NCI-H187 (cell line): Measurements from ENCODE around the gene MAPRE2.
A peak's percentile ranks its signal among the peaks of the same experiment; 100 is the strongest.
"Not testable (repeated sequence)": the region's sequence is repeated elsewhere in the genome, so short reads cannot be mapped to it uniquely, and the experiment has no call there.

ENCODE experiments used
- DNase-seq, 2 experiments: peaks; one replicate each; lab custom pipeline; 2025; lab: John Stamatoyannopoulos, UW

Gene MAPRE2

GRCh38 chr18:35153609-35154272 lies 112.5 kb downstream of the MAPRE2 start:
- no peak for DNase-seq

- no peak for DNase-seq
These were observed 114.3 kb downstream of the MAPRE2 start for GRCh38 chr18:35155398-35156117.

GRCh38 chr18:35157181-35157580 lies 116.0 kb downstream of the MAPRE2 start:
- no peak for DNase-seq

DNA sequence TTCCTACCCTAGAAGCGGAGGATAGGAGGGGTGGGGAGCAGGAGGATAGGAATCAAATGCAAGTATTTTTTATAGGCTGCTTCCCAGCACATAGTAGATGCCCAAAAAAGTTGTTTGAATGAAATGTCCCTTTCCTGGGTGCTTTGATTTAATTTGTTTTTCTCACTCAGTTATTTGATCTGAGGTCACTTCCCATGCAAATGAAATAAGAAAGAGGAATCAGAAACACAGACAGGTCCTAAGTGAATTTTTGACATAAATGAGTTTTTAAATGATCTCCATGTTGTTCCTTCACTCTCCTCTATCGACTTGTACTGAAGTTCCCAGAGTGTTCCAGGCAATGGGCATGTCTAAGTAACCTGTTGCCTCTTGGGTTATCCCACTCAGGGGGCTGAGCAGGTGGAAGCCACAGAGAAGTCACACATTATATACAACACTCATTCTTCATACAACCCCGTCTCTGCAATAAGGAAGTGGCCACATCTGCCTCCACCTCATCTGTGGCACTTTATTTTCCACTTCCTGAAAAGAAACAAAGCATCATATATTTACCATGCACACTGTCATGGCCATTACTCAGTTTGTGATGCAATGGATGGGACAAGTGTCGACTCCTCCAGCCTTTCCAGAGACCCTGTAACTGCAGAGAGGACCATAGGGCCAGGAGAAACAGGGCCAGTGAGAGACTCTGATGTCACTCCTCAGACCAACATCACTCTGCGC lies 117.7 kb downstream of the MAPRE2 start:
- DNase-seq: no peak

DNA sequence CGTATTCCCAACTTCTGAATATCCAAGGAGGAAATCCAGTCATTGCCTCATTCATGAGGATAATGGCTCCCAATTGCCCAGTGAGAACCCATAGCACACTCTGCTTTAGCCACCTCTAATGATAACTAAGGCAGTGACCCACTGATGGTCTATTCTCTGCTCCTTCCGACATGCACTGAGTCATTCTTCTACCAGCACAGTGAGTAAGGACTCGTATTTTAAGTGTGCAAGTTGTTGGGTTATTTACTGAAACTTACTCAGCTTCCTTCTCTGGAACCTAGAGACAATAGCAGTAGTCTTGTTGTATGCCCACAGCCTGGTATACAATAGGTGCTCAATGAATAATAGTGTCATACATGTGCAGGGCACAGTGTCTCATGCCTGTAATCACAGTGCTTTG lies 118.6 kb downstream of the MAPRE2 start:
- DNase-seq: no peak

DNA sequence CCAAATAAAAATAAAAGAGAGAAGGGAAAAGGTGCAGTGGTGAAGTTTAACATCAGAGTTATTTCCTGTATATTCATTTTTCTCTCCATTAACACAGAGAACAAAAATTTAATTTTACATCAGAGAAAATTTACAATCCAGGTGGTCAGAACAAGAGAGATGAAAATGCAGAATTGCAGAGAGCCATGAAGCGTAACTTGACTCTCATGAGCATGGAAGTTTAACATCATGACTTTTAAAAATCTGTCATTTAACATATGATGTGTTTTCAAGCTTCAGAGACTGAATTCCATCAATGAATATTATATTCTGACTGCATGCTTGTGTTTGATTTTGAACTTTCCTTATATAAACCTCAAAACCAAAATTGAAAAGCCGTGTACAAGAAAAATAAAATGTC lies 120.3 kb downstream of the MAPRE2 start:
- DNase-seq: no peak

DNA sequence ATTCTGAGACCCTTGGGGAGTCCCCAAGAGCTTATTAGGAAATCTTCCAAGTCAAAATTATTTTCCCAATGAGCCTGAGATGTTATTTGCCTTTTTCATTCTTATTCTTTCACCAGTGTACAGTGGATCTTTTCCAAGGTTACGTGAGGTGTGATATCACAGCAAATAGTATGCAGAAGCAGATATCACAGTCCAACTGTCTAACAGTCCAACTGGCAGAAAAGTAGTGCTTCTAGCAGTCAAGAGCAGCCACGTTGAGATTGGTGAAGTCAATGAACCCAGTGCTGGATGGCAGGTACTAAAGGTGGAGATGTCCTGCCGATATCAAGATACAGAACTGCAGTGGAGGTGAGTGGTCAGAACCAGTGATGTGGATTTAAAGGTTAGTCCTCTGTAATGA lies 120.7 kb downstream of the MAPRE2 start:
- DNase-seq: no peak

- DNase-seq: no peak
These were observed 121.9 kb downstream of the MAPRE2 start for GRCh38 chr18:35163014-35163539.

GRCh38 chr18:35163721-35164120 lies 122.5 kb downstream of the MAPRE2 start:
- no peak for DNase-seq

- DNase-seq: no peak
These were observed 122.9 kb downstream of the MAPRE2 start for GRCh38 chr18:35164133-35164532.

GRCh38 chr18:35167332-35167731 lies 126.1 kb downstream of the MAPRE2 start:
- no peak for DNase-seq

GRCh38 chr18:35167857-35168256 lies 126.6 kb downstream of the MAPRE2 start:
- no peak for DNase-seq

DNA sequence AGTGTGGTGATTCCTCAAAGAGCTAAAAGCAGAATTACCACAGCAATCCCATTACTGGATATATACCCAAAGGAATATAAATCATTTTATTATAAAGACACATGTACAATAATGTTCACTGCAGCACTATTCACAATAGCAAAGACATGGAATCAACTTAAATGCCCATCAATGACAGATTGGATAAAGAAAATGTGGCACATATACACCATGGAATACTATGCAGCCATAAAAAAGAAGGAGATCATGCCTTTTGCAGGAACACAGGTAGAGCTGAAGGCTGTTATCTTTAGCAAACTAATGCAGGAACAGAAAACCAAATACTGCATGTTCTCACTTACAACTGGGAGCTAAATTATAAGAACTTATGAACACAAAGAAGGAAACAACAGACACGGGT lies 129.1 kb downstream of the MAPRE2 start:
- DNase-seq: not testable (repeated sequence)

DNA sequence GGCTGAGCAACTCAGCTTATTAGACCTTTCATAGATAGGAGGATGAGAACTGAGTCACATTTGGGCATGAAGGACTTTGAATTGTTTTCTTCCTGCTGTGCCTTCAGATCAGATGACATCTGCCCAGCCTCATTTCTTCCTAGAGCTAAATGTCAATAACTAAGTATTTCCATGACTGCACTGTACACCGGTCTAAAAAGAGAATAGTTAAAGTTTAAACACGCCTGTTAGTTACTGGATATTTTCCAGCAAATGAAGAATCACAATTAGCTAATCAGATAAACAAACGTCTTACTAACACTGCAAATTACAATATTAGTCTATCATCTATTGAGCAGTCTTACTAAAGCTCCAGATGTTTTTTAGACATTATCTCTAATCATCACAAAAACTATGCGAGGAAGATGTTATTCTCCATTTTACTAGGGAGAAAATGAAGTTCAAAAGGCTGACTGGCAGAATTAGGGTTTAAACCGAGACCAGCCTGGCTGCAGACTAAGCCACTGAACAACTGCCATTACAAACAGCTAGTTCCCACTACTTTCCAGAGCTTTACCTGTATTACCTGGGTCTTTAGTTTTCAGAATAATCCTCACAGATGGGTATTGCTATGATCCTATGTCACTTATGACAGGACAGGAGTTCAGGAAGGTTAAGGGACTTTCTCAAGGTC lies 130.2 kb downstream of the MAPRE2 start:
- no peak for DNase-seq

DNA sequence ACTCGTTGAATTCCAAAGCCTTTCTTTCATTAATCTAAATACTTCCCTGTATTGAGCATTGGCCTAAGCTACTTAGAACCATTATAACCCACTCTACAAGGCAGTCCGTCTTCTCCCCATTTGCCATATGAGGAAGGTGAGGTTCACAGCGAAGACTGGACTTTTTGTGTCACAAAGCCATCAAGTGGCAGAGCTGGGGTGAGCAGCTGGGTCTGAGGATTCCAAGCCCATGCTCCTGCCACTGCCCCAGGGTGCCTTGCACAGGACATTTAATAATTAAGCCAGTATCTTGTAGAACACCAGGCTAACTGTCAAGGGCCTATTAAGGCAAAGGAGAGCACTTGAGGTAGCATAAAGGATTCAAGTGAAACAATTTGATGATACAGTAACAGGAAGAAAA lies 130.8 kb downstream of the MAPRE2 start:
- DNase-seq: no peak

GRCh38 chr18:35172451-35173035 lies 131.3 kb downstream of the MAPRE2 start:
- DNase-seq: no peak

DNA sequence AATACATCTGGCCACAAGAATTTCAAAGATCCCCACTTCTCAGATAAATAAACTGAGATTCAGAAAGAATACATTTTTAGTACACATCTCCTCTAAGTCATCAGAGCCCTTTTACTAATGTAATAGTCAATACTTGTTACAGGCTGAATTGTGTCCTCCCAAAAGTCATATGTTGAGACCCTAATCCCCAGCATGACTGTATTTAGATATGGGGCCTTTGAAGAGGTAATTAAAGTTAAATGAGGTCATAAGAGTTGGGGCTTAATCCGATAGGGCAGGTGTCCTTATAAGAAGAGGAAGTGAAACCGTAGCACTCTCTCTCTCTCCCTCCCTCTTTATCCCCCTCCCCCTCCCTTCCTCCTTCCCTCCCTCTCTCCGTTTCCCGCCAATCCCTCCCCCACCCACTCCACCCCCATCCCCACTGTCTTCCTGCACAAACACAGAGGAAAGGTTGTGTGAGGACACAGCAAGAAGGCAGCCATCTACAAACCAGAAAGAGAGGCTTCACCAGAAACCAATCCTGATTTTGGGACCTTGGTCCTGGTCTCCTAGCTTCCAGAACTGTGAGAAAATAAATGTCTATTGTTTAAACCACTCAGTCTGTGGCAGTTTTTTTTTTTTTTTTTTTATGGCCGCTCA lies 133.0 kb downstream of the MAPRE2 start:
- DNase-seq: peak in 1 of 2 experiments; percentile 14

- no peak for DNase-seq
These were observed 133.5 kb downstream of the MAPRE2 start for GRCh38 chr18:35174745-35175144.

DNA sequence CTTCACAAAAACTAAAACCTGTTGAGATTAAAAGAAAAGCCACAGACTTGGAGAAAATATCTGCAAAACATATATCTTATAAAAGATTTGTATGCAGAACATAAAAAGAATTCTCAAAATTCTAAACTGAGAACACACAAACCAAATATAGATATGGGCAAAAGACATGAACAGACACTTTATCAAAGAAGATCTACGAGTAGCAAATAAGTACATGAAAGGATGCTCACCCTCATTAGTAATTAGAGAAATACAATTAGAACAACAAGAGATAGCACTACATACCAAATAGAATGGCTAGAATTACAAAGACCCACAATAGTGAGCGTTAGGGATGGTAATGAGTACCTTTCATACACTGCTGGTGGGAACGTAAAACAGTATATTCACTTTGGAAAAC lies 135.7 kb downstream of the MAPRE2 start:
- DNase-seq: no peak

DNA sequence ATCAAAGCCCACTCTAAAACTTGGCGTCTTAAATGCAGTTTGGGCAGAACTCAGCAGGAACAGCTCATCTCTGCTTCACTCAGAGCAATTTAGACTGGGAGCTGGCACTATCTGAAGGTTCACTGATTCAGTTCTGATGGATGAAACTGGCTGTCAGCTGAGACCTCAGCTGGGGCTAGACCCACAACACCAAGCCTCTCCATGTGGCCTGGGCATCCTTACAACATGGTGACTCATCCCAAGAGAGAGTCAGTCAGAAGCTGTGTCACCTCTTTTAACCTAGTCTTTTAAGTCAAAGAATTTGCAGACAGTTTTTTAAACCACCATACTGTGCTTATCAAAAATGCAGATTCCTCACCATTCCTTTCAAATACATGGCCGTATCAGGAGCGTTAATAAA lies 137.0 kb downstream of the MAPRE2 start:
- no peak for DNase-seq

- DNase-seq: no peak
These were observed 138.7 kb downstream of the MAPRE2 start for GRCh38 chr18:35179906-35180305.
